HG03139 (cell line): ENCODE results near the gene XYLB.
"Not testable (repeated sequence)": the region's sequence is repeated elsewhere in the genome, so short reads cannot be mapped to it uniquely, and the experiment has no call there.

Source experiments
- ATAC-seq: cut with Tn5 transposase; IDR thresholded peaks from one replicate; pipeline ENCODE4 v1.9.1; 2021; ENCODE audit not compliant: unreplicated experiment

The XYLB gene

GRCh38 chr3:38346587-38347410 lies at the start of gene XYLB:
Gene XYLB (plus strand): TSS chr3:38346785. CDS start chr3:38346869, 84 bp downstream.
- peak; percentile 98 for ATAC-seq

- ATAC-seq = not testable (repeated sequence)
Measured at GRCh38 chr3:38297053-38297452, 49.5 kb upstream of the XYLB start.

GRCh38 chr3:38297537-38297936 lies 49.0 kb upstream of the XYLB start:
- ATAC-seq = no peak

GRCh38 chr3:38297947-38298711 lies 48.5 kb upstream of the XYLB start:
- no peak for ATAC-seq

GRCh38 chr3:38306941-38307340 lies 39.6 kb upstream of the XYLB start:
- ATAC-seq = no peak

GRCh38 chr3:38307599-38307998 lies 39.0 kb upstream of the XYLB start:
- ATAC-seq = no peak

- ATAC-seq = no peak
Measured at GRCh38 chr3:38308456-38308855, 38.1 kb upstream of the XYLB start.

- no peak for ATAC-seq
Measured at GRCh38 chr3:38311476-38311875, 35.1 kb upstream of the XYLB start.

GRCh38 chr3:38311941-38312340 lies 34.6 kb upstream of the XYLB start:
- ATAC-seq = no peak

- no peak for ATAC-seq
Measured at GRCh38 chr3:38312356-38312755, 34.2 kb upstream of the XYLB start.

- no peak for ATAC-seq
Measured at GRCh38 chr3:38313263-38313662, 33.3 kb upstream of the XYLB start.

GRCh38 chr3:38313695-38314094 lies 32.9 kb upstream of the XYLB start:
- no peak for ATAC-seq

GRCh38 chr3:38314112-38314763 lies 32.3 kb upstream of the XYLB start:
- ATAC-seq = no peak

- no peak for ATAC-seq
Measured at GRCh38 chr3:38314764-38315487, 31.7 kb upstream of the XYLB start.

GRCh38 chr3:38315488-38316230 lies 30.9 kb upstream of the XYLB start:
- ATAC-seq = no peak

GRCh38 chr3:38316356-38317191 lies 30.0 kb upstream of the XYLB start:
- ATAC-seq = no peak

- no peak for ATAC-seq
Measured at GRCh38 chr3:38317192-38317759, 29.3 kb upstream of the XYLB start.

GRCh38 chr3:38318766-38319671 lies 27.6 kb upstream of the XYLB start:
- ATAC-seq = no peak
